Ramos (cell line): Measurements from ENCODE around the gene ZNF292.
"Not testable (repeated sequence)": the region's sequence is repeated elsewhere in the genome, so short reads cannot be mapped to it uniquely, and the experiment has no call there.

ENCODE experiments used
- in situ Hi-C: fragments of 300-500 bp; cut with MboI; formaldehyde crosslinking; loops from one replicate; pipeline ENCODE4 v1.14.3; 2022; ENCODE audit warnings: low sequenced_read_pairs; ENCODE audit not compliant: unreplicated experiment

ZNF292 gene

DNA sequence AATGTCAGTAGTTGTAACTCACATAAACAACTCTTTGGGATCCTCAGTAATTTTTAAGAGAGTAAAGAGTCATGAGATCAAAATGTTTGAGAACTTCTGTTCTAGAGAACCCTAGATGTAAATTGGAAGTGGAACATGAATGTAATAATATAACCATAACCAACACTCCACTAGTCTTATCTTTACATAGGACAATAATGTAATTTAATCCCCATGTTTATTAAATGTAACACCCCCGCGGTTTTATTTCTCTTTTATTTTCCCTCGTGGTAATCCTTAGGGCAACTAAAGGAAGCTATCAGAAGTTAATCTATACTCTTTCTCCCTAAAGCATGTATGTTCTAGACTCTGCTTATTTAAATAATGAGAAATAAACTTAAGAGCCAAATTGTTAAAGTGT, 54.4 kb downstream of the ZNF292 start:
- in situ Hi-C loops = no loop called here

DNA sequence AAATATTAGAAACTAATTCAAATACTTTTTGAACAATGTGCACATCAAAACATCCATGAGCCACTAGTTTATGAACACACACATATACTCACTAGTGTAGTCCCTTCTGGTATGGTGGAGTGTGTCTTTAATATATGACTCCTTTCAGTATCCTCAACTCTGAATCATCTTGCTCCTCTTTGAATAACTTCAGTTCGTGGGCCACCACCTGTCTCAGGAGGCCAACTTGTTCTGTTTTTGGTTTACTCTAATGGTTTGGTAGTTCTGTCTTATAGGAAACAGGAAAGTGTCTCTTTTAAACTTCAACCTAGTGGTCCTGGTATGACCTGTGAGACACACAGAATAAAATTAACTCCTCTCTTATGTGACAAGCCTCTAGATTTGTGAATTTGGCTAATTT, 55.6 kb downstream of the ZNF292 start:
- in situ Hi-C loops = no loop called here

- in situ Hi-C loops = no loop called here
Observed at GRCh38 chr6:87212596-87212995, 57.2 kb downstream of the ZNF292 start.

DNA sequence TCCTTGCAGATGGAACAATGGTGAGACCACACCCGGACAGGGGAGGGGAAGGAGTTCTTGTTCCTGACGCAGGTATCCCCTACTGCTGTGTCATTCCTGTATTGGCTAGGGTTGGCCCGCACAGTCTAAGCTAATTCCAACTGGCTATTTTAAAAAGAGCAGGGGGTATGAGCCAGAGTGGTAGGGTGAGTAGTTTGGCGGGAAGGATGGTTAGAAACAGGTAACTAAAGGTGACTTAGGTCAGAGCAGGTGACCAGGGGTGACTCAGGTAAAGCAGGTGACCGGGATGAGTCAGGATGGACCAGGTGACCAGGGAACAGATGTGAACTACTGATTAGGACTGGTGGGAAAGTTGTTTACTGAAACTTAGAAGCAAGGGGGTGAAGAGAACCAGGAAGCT, 58.0 kb downstream of the ZNF292 start:
- in situ Hi-C loops = no loop called here

DNA sequence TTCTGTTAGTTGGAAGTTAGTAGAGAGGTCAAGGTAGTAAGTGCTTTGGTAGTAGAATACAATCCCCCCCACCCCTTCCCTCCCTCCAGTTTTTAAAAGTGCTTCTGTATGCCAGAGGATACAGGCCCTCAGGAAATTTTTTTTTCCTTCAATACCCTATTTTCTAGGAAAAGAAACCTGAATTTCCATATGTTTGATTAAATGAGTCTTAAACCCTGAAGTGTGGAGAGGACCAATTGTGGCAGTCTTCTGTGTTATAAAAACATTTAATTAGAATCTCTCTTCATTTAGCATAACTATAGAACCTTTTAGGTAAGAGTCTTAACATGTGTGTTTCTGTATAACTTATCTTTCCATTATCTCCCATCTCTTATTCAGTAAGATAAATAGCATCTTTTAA, 59.5 kb downstream of the ZNF292 start:
- in situ Hi-C loops = no loop called here

- in situ Hi-C loops = no loop called here
Observed at GRCh38 chr6:87220997-87221396, 65.6 kb downstream of the ZNF292 start.

- in situ Hi-C loops = no loop called here
Observed at GRCh38 chr6:87222676-87223075, 67.3 kb downstream of the ZNF292 start.

DNA sequence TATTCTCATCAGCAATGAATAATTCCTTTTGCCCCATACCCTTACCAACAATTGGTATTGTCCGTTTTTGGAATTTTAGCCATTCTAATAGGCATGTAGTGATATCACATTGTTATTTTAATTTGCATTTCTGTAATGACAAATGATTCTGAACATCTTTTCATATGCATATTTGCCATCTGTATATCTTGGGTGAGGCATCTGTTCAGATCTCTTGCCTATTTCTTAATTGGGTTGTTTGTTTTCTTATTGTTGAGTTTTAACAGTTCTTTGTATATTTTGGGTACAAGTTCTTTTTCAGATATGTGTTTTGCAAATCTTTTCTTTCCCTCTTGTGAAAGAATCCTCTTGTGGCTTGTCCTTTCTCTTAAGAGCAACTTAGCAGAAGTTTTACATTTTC, 69.6 kb downstream of the ZNF292 start:
- in situ Hi-C loops = no loop called here

- in situ Hi-C loops = no loop called here
Observed at GRCh38 chr6:87225511-87225910, 70.1 kb downstream of the ZNF292 start.

DNA sequence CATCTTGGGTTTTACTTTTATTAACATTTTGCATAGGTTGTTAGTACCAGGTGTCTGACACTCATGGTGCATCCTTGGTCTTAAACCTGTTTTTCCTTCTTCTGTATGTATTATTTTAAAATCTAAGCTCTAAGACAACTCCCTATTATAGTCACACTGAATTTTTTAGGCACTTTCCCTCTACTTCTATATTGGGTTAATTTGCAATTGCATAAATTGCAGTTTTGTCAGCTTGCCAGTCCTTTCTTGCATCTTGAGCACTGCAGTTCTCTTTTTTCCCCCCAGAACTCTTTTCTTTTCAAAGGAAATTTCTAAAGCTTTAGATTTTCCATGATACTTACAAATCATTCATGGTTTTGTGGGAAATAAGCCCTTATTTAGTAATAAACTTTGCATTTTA, 70.6 kb downstream of the ZNF292 start:
- in situ Hi-C loops = no loop called here

DNA sequence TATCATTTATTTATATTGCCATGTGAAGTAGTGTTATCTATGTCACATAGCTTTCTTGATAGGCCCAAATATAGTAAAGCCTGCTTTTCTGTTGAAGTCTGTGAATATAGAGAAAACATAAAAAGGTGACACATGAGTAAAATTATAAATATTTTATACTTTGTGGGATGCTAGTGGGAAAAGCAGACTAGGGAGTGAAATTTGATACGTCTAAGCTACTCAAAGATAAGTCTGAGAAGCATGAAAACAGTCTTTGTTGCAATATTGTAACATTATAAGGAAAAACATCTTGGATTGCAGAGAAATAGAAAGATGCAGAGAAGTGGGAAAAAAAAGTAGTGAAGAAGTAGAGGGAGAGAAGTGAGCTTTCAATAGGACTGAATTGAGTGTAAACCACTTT, 75.4 kb downstream of the ZNF292 start:
- in situ Hi-C loops = no loop called here

GRCh38 chr6:87237804-87238203, 82.4 kb downstream of the ZNF292 start:
- in situ Hi-C loops = no loop called here

DNA sequence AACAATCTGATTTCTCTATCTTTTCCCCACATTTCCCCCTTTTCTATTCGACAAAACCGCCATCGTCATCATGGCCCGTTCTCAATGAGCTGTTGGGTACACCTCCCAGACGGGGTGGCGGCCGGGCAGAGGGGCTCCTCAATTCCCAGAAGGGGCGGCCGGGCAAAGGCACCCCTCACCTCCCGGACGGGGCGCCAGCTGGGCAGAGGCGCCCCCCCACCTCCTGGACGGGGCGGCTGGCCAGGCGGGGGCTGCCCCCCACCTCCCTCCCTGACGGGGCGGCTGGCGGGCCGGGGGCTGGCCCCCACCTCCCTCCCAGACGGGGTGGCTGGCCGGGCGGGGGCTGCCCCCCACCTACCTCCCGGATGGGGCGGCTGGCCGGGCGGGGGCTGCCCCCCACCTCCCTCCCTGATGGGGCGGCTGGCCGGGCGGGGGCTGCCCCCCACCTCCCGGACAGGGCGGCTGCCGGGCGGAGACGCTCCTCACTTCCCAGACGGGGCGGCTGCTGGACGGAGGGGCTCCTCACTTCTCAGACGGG, 83.8 kb downstream of the ZNF292 start:
- in situ Hi-C loops = not testable (repeated sequence)

DNA sequence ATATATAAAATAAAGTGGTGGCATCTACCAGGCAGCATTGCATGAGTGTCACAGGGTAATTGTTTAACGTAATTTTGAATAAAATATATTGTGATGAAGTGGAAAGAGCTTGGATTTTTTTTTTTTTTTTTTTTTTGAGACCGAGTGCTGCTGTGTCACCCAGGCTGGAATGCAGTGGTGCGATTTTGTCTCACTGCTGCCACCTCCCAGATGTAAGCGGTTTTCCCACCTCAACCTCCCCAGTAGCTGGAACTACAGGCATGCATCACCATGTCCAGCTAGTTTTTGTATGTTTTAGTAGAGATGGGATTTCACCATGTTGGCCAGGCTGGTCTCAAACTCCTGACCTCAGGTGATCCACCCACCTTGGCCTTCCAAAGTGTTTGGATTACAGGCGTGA, 85.9 kb downstream of the ZNF292 start:
- in situ Hi-C loops = no loop called here

GRCh38 chr6:87242311-87242710, 86.9 kb downstream of the ZNF292 start:
- in situ Hi-C loops = no loop called here

DNA sequence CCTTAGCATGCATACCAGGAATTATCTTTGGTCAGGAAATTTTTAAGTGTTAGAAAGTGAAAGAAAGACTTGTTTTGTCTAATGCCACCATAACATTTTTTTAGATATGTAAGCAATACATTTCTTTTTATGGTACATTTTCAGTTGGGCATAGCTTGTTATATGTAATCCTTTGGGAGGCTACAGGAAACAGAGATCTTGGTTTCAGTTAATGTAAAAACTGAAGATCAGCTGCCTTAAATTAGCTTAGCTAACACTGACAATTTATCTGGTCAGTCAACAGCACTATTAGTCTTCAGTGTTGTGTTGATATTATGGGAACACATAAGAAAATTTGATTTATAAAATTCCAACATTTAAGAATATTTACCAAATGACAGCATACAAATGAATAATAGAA, 88.4 kb downstream of the ZNF292 start:
- in situ Hi-C loops = no loop called here

DNA sequence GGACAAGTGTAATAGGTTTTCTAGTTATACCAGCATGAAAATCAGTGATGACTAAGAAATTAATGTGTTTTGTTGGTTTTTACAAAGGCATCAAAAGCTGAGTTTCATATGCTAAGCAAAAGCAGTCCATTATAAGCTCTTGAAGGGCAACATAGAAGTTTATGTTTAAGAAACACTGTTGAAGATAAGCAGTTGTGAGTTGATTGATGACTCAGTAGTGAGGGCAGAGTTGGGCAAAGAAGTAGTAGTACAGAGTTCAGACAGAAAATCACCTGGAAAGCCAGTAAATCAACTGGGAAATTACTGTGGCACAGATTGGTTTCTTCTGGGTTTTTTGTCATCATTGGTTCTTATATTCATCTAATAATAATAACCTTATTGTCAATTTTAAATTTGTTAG, 89.0 kb downstream of the ZNF292 start:
- in situ Hi-C loops = no loop called here

DNA sequence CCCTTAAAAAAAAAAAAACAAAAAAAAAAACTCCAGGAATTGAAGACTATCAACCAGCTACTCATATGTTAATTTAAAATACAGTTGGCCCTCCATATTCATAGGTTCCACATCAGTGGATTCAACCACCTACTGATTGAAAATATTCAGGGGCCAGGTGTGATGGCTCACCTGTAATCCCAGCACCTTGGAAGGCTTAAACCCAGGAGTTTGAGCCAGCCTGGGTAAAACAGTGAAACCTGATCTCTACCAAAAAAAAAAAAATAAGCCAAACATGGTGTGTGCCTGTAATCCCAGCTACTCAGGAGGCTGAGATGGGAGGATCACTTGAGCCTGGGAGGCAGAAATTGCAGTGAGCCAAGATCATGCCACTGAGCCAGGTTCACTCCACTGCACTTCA, 94.7 kb downstream of the ZNF292 start:
- in situ Hi-C loops = no loop called here

DNA sequence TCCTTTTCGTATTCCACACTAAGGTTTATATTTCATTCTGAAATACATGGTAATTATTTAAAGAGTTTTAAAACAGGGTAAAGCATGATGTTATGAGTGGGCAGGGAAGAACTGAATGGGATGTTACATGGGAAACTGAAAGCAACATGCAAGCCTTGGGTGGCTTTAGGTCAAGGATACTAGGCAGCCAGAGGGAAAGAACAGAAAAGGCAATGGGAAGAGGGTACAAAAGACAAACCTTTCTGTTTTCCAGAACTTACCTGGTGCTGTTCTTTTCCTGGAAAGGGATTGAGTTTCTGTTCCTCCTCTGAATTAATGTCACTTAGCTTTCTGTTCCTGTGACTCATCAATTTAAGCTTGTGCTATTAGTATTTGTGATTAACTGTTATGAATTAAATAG, 95.9 kb downstream of the ZNF292 start:
- in situ Hi-C loops = no loop called here

DNA sequence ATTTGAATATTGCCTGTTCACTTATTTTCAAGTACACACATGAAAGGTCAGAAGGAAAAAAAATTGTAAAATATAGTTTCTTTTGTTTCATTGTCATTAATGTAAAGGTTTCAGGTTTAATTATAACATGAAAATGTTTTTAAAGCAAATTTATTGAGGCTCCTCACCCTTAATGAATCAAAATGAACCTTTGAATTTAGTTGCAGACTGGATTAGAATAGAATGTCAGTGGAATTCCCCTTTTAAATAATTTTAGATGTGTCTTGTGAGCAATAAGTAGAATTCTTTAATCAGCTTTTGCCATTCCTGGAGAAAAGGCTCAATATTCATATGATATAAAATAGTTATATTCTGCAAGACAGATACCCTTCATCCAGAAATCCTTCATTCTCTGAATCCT, 96.4 kb downstream of the ZNF292 start:
- in situ Hi-C loops = no loop called here

DNA sequence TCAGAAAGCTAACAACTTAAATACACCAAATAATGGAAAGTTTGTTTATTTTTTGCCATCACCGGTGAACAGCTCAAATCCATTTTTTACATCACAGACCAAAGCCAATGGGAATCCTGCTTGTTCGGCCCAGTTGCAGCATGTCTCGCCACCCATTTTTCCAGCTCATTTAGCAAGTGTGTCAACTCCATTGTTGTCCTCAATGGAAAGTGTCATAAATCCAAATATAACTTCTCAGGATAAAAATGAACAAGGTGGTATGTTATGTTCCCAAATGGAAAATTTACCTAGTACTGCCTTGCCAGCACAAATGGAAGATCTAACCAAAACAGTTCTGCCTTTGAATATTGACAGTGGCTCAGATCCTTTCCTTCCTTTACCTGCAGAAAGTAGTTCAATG, 101.7 kb downstream of the ZNF292 start:
- in situ Hi-C loops = no loop called here

DNA sequence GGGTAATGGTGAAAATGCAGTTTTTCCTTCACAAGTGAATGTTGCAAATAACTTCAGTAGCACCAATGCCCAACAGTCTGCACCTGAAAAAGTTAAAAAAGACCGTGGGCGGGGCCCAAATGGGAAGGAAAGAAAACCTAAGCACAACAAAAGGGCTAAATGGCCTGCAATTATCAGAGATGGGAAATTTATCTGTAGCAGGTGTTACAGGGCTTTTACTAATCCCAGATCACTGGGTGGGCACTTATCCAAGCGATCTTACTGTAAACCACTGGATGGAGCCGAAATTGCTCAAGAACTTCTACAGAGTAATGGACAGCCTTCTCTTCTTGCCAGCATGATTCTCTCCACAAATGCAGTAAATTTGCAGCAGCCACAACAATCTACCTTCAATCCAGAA, 102.2 kb downstream of the ZNF292 start:
- in situ Hi-C loops = no loop called here

DNA sequence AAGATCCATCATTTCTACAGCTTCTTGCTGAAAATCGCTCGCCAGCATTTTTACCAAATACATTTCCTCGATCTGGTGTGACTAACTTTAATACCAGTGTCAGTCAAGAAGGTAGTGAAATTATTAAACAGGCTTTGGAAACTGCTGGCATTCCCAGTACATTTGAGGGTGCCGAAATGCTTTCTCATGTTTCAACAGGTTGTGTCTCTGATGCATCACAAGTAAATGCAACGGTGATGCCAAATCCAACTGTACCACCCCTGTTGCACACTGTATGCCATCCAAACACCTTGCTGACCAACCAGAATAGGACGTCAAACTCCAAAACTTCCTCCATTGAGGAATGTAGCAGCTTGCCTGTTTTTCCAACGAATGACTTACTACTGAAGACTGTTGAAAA, 102.6 kb downstream of the ZNF292 start:
- in situ Hi-C loops = no loop called here
